Measurements from ENCODE around the gene HARS1.
A peak's percentile ranks its signal among the peaks of the same experiment; 100 is the strongest.
"Not testable (repeated sequence)": the region's sequence is repeated elsewhere in the genome, so short reads cannot be mapped to it uniquely, and the experiment has no call there.

Gene HARS1

GRCh38 chr5:140690941-140691924 is at the start of gene HARS1, which contains the start of gene HARS2:
HARS1 (minus strand) TSS chr5:140691370; CDS start chr5:140691304, 66 bp downstream.
HARS2 (plus strand) TSS chr5:140691455; CDS start chr5:140691649, 194 bp downstream.
- peak; percentile 60 to 66 for DNase-seq (ENCODE audit: low read depth in 2 of 2, low spot score in 1 of 2)

- DNase-seq (ENCODE audit: low read depth in 2 of 2, low spot score in 1 of 2): no peak
These were observed 46.3 kb upstream of the HARS1 start for GRCh38 chr5:140737486-140737885.

- no peak for DNase-seq (ENCODE audit: low read depth in 2 of 2, low spot score in 1 of 2)
These were observed 43.2 kb upstream of the HARS1 start for GRCh38 chr5:140734354-140734753.

- DNase-seq (ENCODE audit: low read depth in 2 of 2, low spot score in 1 of 2): no peak
These were observed 41.9 kb upstream of the HARS1 start for GRCh38 chr5:140733098-140733497.

- DNase-seq (ENCODE audit: low read depth in 2 of 2, low spot score in 1 of 2): peak; percentile 41
These were observed 34.8 kb upstream of the HARS1 start for GRCh38 chr5:140725799-140726471.

- DNase-seq (ENCODE audit: low read depth in 2 of 2, low spot score in 1 of 2): not testable (repeated sequence)
These were observed 30.2 kb upstream of the HARS1 start for GRCh38 chr5:140721395-140721794.

GRCh38 chr5:140720738-140721137 is 29.6 kb upstream of the HARS1 start:
- DNase-seq (ENCODE audit: low read depth in 2 of 2, low spot score in 1 of 2): not testable (repeated sequence)

- no peak for DNase-seq (ENCODE audit: low read depth in 2 of 2, low spot score in 1 of 2)
These were observed 27.1 kb upstream of the HARS1 start for GRCh38 chr5:140718266-140718592.

GRCh38 chr5:140716238-140716637 is 25.1 kb upstream of the HARS1 start:
- DNase-seq (ENCODE audit: low read depth in 2 of 2, low spot score in 1 of 2): not testable (repeated sequence)

- no peak for DNase-seq (ENCODE audit: low read depth in 2 of 2, low spot score in 1 of 2)
These were observed 22.5 kb upstream of the HARS1 start for GRCh38 chr5:140713562-140714094.

- DNase-seq (ENCODE audit: low read depth in 2 of 2, low spot score in 1 of 2): no peak
These were observed 20.6 kb upstream of the HARS1 start for GRCh38 chr5:140711794-140712193.

GRCh38 chr5:140710899-140711552 is 19.9 kb upstream of the HARS1 start:
- DNase-seq (ENCODE audit: low read depth in 2 of 2, low spot score in 1 of 2): peak; percentile 76 to 85

GRCh38 chr5:140708787-140709186 is 17.6 kb upstream of the HARS1 start:
- not testable (repeated sequence) for DNase-seq (ENCODE audit: low read depth in 2 of 2, low spot score in 1 of 2)

GRCh38 chr5:140707812-140708211 is 16.6 kb upstream of the HARS1 start:
- DNase-seq (ENCODE audit: low read depth in 2 of 2, low spot score in 1 of 2): no peak

- DNase-seq (ENCODE audit: low read depth in 2 of 2, low spot score in 1 of 2): peak; percentile 88 to 89
These were observed 9.3 kb upstream of the HARS1 start, which contains the start of gene ZMAT2 for GRCh38 chr5:140700177-140701144. ZMAT2 (plus strand) TSS chr5:140700447; CDS start chr5:140700461, 14 bp downstream.

GRCh38 chr5:140696891-140697492 is 5.8 kb upstream of the HARS1 start:
- DNase-seq (ENCODE audit: low read depth in 2 of 2, low spot score in 1 of 2): no peak

- no peak for DNase-seq (ENCODE audit: low read depth in 2 of 2, low spot score in 1 of 2)
These were observed 3.1 kb upstream of the HARS1 start for GRCh38 chr5:140694276-140694675.

GRCh38 chr5:140690376-140690932 is 716 bp downstream of the HARS1 start:
- no peak for DNase-seq (ENCODE audit: low read depth in 2 of 2, low spot score in 1 of 2)

GRCh38 chr5:140678993-140679392 is 12.2 kb downstream of the HARS1 start:
- no peak for DNase-seq (ENCODE audit: low read depth in 2 of 2, low spot score in 1 of 2)

All from stimulated activated CD8-positive, alpha-beta memory T cell treated with anti-CD3 and anti-CD28 coated beads, Interleukin-4, amount 100 ng/mL, for 4 hours (primary cell).